ENCODE measurements around the gene PPFIA2.

PPFIA2 gene

GRCh38 chr12:81333812-81334211, 425.3 kb downstream of the PPFIA2 start:
- DNase-seq, result no peak

GRCh38 chr12:81332054-81332453, 427.1 kb downstream of the PPFIA2 start:
- DNase-seq, result no peak

- no peak for DNase-seq
Observed at GRCh38 chr12:81330480-81330879, 428.7 kb downstream of the PPFIA2 start.

- DNase-seq, result no peak
Observed at GRCh38 chr12:81329085-81329484, 430.1 kb downstream of the PPFIA2 start.

- no peak for DNase-seq
Observed at GRCh38 chr12:81327425-81327824, 431.7 kb downstream of the PPFIA2 start.

GRCh38 chr12:81325086-81325485, 434.1 kb downstream of the PPFIA2 start:
- DNase-seq, result no peak

- no peak for DNase-seq
Observed at GRCh38 chr12:81314903-81315531, 444.1 kb downstream of the PPFIA2 start.

GRCh38 chr12:81303935-81304334, 455.2 kb downstream of the PPFIA2 start:
- DNase-seq, result no peak

GRCh38 chr12:81300454-81300853, 458.7 kb downstream of the PPFIA2 start:
- DNase-seq, result no peak

- DNase-seq, result no peak
Observed at GRCh38 chr12:81297601-81298000, 461.5 kb downstream of the PPFIA2 start.

- no peak for DNase-seq
Observed at GRCh38 chr12:81296556-81297305, 462.4 kb downstream of the PPFIA2 start.

GRCh38 chr12:81295251-81295650, 463.9 kb downstream of the PPFIA2 start:
- DNase-seq, result no peak

GRCh38 chr12:81294325-81295190, 464.6 kb downstream of the PPFIA2 start:
- DNase-seq, result no peak

GRCh38 chr12:81288651-81289050, 470.5 kb downstream of the PPFIA2 start:
- no peak for DNase-seq

- no peak for DNase-seq
Observed at GRCh38 chr12:81284137-81284536, 475.0 kb downstream of the PPFIA2 start.

GRCh38 chr12:81274637-81275529, 484.3 kb downstream of the PPFIA2 start:
- no peak for DNase-seq

GRCh38 chr12:81270385-81270784, 488.8 kb downstream of the PPFIA2 start:
- no peak for DNase-seq

GRCh38 chr12:81263072-81263471, 496.1 kb downstream of the PPFIA2 start:
- no peak for DNase-seq

- DNase-seq, result no peak
Observed at GRCh38 chr12:81261508-81262207, 497.5 kb downstream of the PPFIA2 start.

GRCh38 chr12:81259360-81259759, 499.8 kb downstream of the PPFIA2 start:
- no peak for DNase-seq

- peak; percentile 72 for DNase-seq
Observed at GRCh38 chr12:81257947-81258551, 501.1 kb downstream of the PPFIA2 start.

GRCh38 chr12:81255947-81256346, 503.2 kb downstream of the PPFIA2 start:
- no peak for DNase-seq

All from NCI-H1694 treated with DMSO at 0.1 percent for 48 hours (cell line).